GM18498 (cell line): ENCODE measurements around the gene FAXDC2.

Experiments
- ATAC-seq: cut with Tn5 transposase; IDR thresholded peaks from one replicate; pipeline ENCODE4 v1.9.1; 2021; ENCODE audit warnings: mild to moderate bottlenecking, moderate library complexity; ENCODE audit not compliant: unreplicated experiment

FAXDC2 gene, protein sequence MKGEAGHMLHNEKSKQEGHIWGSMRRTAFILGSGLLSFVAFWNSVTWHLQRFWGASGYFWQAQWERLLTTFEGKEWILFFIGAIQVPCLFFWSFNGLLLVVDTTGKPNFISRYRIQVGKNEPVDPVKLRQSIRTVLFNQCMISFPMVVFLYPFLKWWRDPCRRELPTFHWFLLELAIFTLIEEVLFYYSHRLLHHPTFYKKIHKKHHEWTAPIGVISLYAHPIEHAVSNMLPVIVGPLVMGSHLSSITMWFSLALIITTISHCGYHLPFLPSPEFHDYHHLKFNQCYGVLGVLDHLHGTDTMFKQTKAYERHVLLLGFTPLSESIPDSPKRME

DNA sequence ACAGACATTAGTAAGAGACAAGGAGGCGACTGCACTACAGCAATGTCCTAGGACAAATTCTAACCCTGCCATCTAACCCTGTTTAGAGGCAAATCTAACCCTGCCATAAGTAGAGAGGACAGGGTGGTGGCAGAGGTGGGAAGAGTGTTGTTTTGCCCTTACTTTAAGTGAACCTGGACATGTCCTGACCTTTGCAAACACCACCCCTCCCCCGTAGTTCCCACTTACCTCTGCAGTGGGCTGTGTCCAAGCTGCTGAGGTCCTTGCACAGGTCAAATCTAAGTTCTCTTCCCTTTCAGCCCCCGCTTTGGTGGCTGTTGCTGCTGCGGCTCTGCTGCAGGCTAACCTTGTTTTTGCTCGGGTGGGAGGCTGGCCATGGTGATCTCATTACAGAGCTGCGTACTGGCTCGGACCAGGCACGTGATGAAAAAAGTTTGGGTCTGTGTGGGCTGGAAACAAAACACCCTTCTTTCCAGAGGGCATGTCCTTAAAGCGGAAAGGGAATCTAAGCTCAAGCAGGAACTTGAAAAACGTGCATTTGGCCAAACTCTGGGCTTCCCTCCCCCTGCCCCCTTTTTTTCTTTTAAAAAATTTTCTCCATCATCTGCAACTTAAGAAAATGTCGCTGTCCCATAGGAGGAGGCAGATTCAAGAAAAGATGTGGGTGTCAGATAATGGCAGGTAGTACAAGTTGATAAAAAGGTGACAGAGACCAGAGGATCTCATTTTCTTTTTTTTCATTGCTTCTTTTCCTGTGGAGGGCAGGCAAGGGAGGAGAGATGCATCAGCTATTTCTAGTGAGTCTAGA is at the start of gene FAXDC2:
Gene FAXDC2 (minus strand): TSS at position 349 of the 808 bp plus-strand sequence. CDS start 12,425 bp downstream, outside the sequence.
- no peak for ATAC-seq

DNA sequence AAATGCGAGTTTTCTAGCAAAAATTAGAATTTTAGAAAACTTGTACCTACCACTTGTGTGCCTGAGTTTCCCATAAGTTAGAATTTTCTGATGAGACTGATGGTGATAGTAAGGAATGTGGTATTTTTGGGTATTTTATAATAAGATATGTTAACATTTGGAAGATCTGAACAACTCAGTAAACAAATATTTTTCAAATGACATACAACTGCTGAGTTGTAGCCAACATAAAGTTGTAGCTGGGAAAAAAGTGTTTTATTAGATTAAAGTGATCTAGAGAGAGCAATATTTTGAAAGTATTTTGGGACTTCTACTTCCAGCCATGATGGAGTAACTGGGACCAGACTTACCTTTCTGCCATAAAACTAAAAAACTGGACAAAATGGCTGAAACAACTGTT is 49.7 kb upstream of the FAXDC2 start:
- no peak for ATAC-seq

DNA sequence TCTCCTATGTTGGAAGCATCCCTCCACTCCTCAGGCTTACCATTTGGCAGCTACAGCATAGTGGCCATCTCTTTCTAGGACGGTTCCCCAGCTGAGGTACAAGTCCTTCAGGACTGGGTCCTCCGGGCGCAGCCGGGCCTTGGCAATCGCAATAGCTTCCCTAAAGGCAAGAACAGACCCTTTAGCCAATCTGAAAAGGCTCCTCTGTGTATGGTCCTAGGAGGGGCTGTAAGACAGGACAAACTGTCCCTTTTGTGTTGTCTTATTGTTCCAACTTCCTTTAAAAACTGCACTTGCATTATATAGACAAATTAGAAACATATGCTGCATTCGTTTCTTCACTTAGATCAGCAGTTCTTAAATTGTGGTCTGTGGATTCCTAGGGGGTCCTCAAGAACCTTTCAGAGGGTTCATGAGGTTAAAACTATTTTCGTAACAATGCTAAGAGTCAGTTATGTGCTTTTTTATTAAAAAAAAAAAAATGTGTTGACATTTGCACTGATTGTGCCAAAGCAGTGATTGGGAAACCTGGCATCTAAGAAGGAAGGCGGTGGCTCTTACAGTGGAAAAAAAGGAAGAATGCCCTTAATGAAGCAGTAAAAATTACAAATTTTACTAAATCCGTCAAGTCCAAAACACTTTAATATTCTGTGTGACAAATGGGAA is 48.9 kb upstream of the FAXDC2 start:
- ATAC-seq, result no peak

DNA sequence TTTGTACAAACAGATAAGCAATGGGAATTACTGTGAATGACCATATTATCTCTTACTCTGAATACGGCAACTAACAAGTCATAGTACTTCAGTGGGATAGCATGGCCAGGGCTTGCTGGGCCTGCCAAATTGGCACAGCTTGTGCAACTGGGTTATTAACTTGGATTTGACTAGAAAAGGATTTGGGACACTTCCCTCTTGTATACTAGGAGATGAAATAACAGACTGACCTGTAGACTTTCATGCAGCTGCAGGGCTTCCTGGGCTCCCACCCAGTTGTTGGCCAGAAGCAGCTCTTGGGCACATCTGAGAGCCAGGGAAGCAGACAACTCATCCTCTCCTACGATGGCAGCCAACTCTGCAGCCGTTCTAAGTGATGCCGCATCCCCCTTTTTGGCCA is 47.8 kb upstream of the FAXDC2 start:
- no peak for ATAC-seq

DNA sequence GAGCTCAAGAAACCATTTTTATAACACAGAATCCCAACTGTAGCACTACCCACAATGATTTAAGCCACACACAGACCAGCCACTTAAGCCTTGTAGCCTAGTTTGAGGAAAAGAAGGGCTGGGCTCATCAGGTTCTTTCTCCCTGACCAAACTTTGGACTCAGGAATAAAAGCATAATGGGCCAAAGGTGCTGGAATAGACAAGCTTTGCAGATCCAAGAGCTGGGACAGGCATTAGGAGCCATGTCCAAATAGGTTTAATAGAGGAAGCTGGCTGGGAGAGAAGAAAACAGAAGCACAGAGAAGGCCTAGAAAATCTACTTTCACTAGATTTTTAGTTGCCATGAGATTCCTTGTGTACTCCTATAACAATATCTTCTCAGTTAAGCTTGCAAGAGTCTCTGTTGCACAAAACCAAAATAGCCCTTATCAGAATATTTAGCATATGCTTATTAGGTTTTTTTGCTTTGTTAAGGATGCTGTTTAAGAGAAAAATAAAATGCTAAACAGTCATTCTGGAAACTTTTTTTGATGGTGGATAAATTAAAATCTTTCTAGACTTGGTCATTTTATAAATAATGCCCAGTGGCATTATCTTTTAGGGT is 46.3 kb upstream of the FAXDC2 start:
- no peak for ATAC-seq

DNA sequence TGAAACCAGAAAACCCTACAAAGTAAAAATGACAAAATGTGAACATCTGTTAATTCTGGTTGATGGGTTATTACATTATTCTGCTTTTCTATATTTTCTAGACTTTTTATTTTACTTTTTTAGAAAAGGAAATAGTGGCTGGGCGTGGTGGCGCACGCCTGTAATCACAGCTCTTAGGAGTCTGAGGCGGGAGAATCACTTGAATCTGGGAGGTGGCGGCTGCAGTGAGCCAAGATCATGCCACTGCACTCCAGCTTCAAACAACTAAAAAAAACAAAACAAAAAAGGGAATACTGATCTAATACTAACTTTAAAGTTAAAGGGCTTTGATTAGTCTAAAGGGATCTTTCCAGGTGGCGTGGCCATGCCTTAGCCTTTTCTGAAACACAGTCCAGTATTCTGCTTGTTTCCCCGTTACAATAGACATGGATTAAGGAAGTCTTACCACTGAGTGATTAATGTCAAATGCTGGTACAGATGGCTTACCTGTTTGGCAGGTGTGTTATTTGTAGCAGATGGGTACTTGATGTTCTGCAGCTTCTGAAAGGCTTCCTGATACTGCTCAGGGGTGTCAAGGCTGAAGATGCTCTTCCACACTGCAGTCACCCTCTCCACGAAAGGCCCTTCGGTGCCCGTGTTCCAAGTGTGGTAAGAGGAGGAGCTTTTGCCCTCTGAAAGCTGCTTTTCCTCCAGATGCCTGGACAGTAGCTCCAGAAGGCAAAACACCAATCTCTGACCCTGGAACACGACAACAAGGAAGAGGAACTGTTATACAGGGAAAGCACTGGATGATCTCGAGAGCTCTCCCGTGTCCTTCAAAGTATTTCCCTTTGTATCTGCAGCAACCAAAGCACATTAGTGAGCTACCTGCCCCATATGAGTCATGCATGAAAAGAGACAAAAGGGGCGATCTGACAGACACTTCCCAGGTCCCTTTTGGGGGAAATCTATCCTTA is 45.5 kb upstream of the FAXDC2 start:
- ATAC-seq, result no peak

DNA sequence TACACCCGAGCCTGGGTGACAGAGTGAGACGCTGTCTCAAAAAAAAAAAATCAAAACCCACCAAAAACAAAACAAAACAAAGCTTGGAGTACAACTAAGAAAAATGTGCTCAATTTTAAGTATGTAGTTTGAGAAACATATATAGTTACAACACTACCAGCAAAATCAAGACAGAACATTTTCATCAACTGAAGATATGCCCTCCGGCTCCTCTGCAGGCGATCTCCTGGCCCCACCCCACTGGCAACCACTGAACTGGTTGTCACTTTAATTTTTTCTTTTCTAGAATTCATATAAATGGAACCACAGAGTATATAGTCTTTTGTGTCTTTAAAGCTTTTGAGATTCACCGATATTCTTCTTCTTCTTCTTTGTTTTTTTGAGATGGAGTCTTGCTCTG is 43.0 kb upstream of the FAXDC2 start:
- no peak for ATAC-seq

DNA sequence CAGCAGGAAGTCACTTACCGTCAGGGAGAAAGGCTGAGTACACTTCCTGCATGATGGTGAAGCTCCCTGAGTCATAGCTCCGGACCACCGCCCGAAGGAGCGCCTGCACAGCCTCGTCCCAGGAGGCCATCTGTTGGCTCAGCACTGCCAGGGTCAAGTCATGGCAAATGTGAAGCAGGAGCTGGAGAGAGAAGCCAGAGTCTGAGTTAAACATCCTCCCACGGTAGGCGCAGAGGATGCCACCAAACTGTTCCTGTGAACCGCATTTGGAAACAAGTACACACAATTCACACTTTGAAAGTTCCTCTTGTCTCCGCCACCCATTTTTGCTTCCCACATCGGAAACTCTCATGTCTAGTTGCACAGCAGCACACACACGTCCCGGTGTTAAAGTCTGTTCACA is 42.0 kb upstream of the FAXDC2 start:
- ATAC-seq, result no peak

DNA sequence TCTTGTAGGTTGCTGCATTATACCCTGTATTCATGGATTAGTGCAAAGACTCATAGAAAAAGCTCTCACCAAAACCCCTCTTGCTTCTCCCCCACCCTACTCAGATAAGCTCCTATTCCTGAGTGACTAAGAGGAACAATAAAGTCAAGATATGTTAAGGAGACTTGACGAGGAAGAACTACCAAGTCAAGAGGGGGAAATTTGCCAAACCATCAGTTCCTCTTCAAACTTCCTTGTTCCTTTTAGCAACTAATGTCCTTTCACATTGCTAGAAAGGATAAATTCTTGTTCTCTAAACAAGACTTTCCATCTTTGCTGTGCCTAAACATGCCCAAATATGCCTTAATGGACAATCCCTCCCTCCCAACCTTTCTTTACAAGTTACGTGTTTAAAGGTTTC is 35.0 kb upstream of the FAXDC2 start:
- no peak for ATAC-seq

DNA sequence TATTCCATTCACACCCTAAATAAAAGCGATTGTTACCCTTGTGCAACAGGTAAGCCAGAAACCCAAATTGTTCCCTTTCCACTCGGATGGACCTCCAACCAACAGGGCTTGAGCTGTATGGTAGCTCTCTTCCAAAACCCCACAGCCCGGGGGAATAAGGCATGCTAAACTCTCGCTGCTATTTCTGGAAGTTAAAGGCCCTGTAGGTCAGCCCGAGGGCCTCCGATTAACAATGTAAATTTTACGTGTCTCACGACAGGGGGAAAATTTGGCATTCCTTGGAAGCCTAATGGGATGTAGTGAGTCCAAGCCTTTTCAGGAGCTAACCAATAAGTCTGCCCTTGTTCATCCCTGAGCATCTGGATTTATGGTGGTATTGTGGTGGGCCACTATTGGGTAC is 34.0 kb upstream of the FAXDC2 start:
- ATAC-seq, result no peak

DNA sequence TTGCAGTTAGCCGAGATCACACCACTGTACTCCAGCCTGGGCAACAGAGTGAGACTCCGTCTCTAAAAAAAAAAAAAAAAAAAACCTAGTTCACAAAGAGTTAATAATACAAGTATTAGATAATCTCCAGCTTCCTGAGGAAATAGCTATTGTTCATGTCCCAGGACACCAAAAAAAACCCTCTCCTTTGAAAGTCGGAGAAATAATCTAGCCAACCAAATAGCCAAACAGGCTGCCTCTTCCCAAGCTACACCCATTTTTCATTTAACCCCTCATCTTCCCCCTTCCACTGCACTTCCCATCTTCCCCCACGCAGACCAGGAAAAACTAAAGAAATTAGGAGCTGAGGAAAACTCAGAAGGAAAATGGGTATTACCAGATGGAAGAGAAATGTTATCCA is 31.6 kb upstream of the FAXDC2 start:
- no peak for ATAC-seq

DNA sequence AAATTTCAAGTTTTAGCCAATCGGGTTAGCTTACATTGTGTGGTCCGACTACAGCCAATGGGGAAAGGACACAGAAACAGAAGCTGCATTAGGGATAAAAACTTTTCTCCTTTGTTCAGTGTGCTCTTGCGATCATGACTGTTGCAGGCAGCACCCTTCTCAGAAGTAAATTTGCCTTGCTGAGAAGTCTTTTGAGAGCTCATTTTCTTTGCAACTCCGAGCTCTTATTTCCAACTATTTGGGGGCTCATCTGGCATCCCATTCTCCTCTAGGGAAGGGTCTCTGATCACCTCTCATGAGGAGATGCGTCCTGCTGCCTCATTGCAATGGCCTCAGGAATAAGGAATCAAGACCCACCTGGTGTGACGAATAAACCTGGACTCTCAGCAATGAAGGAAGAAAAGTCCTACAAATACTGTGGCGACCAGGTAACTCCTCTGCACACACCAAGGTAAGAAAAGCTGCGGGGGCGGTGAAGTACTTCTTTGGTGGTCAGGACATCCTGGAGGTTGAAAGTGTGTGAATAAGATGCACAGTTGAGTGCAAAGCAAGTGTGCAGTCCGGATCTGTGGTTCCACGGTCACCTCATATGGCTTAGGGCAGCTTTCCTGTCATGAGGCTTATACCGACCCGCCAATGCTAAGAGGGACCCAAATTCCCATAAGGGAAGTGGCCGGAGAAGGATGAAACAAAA is 28.4 kb upstream of the FAXDC2 start:
- no peak for ATAC-seq

DNA sequence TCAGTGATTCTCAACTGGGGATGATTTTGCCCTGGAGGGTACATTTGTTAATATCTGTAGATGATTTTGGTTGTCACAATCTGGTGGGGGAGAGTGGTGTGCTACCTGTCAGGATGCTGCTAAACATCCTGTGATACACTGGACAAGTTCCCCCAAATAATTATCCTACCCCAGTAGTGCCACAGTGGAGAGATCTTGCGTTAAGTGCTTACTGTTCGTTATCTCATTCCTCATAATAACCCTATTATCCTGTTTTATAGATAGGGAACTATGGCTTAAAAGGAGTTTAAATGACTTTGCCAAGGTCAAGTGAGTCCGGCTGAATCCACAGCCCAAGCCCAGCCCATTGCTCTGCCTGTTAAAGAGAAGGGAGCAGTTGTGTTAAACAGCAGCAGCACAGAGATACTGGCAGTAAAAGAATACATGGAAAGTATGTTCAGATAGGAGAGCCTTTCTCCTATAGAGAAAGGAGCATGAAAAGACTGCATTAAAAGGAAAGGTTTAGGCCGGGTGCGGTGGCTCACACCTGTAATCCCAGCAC is 23.5 kb upstream of the FAXDC2 start:
- no peak for ATAC-seq

DNA sequence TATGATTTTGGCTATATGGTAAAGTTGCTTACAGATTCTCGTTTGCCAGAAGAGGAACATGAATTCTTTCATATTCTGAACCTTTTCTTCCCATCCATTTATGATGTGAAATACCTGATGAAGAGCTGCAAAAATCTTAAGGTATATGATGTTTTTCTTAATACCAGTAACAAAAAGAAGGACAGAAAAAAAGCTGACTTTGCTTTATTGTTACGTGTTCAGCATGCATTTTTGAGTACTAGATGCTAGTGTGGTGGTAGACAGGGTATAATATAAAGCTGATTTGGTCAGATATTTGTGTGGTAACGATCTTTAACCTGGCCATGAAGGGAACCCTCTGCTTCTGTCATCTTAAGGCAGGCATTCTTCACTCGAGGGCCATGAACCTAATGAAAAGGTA is 21.3 kb upstream of the FAXDC2 start:
- no peak for ATAC-seq

DNA sequence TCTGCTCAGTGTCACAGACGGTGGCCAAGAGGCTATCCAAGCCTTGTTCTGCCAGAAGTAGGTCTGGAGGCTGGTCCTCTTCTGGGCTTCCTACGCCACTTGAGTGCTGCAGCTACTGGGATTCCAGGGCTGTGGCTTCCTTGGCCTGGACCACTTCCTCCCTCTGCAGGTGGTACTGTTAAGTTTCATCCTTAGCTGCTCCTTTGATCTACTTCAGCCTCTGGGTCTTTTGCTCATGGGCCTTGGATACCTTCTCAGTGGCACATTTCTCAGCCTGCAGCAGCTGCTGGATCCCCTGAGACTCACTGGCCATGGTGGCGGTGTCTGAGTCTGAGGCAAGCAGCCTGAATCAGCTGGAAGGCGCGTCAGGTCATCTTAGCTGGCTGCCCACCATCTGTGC is 18.3 kb upstream of the FAXDC2 start:
- ATAC-seq, result no peak

DNA sequence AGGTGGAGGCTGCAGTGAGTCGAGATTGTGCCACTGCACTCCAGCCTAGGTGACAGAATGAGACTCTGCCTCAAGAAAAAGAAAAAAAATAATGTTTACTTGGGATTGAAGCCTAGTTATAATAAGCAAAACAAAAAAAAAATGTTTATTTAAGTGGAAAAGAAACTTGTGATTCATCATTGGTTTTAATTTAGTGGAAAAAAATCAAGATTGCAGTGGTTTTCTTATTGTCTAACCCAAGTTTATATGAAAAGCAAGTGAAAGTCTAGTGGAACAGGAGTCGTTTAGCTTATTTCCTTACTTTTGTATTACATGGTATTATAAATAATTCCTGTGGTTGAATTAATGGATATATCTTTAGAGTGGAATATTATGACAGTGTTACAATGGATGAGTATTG is 16.4 kb upstream of the FAXDC2 start:
- no peak for ATAC-seq

DNA sequence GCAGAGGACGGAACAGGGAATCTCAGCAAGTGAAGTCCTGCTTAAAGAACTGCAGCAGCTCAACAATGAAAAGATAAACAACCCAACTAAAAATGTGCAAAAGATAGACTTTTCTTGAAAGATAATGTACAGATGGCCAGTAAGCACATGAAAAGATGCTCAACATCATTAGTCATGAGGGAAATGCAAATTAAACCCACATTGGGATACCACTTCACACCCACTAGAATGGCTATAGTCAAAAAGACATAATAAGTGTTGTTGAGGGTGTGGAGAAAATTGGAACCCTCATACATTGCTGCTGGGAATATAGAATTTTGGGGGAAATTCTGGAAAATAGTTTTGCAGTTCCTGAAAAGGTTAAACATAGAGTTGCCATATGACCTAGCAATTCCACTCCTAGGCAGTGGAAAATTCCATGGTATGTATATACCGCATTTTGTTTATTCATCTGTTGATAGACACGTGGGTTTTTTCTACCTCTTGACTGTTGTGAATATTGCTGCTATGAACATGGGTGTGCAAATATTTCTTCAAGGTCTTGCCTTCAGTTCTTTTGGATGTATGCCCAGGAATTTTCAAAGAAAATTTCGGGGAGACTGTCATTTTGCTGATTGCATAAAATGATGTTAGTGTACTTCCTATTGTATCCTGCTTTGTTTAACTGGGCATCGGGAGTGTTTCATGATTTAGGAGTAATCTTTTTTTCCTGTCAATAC is 15.2 kb upstream of the FAXDC2 start:
- ATAC-seq, result no peak

DNA sequence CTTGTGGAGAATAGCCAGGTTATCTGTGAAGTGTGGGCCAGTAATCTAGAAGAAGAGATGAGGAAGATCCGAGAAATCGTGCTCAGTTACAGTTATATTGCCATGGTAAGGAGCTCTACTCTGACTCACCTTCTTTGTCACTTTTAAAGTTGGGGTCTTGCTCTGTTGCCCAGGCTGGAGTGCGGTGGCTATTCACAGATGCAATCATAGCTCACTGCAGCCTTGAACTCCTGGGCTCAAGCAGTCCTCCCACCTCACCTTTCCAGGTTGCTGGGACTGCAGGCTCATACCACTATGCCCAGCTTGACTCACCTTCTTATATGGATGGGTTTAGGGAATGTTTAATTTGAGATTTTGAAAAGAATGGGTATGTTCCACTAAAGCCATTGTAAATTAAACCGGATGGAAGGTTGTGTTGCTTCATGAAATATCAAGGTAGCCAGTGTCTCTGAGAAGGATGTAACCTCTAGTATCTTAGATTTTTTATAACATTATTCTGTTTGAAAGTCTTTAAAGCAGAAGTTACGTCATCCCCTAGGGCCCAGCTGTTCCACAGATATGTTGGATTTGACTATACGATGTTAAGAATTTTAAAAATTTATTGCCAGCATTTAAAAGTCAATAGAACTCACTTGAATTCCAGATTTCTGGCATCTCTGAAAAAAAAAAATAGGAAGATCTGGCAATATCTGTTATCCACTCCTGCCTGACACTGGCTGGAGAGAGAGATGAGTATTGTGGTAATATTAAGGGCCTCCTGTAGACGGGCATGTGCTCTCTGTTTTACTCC is 13.1 kb upstream of the FAXDC2 start:
- ATAC-seq, result no peak
